ENCODE measurements around the gene RGS19. TPM values are rescaled to one million over a fixed set of nuclear protein-coding genes. Genes with fewer than 3 reads are reported as not detected.

RGS19 gene
- total RNA-seq, 4 donors from 2014 or later: 14.8 to 18.4 (median 16.2) TPM

DNA sequence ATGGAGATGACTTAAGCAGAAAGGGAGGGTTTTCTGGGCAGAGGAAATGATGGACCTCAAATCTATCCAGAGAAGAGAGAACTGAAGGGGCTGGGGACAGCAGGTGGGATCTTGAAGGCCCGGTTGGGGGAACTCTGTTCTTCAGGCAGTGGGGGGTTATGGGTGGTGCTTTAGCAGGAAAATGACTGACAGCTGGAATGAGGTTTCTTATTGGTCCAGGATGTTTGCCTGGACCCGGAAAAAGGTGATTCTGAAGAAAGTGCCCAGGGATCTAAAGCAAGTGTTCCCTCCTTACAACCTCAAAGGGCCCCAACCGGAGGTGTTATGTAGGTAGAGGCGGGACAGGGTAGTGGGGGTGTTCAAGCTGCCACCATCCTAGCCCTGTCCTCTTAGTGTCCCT, 16.1 kb upstream of the RGS19 start:
- TF ChIP-seq, protein P1, sequence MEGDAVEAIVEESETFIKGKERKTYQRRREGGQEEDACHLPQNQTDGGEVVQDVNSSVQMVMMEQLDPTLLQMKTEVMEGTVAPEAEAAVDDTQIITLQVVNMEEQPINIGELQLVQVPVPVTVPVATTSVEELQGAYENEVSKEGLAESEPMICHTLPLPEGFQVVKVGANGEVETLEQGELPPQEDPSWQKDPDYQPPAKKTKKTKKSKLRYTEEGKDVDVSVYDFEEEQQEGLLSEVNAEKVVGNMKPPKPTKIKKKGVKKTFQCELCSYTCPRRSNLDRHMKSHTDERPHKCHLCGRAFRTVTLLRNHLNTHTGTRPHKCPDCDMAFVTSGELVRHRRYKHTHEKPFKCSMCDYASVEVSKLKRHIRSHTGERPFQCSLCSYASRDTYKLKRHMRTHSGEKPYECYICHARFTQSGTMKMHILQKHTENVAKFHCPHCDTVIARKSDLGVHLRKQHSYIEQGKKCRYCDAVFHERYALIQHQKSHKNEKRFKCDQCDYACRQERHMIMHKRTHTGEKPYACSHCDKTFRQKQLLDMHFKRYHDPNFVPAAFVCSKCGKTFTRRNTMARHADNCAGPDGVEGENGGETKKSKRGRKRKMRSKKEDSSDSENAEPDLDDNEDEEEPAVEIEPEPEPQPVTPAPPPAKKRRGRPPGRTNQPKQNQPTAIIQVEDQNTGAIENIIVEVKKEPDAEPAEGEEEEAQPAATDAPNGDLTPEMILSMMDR (IDR thresholded peaks at IDR 0.05): no peak
- TF ChIP-seq POLR2AphosphoS5 (IDR thresholded peaks at IDR 0.05) (no peak), EP300 (IDR thresholded peaks at IDR 0.05) (no peak), POLR2A (IDR thresholded peaks at IDR 0.05) (no peak)
- peaks cover 11% of the 10 kb centered on the region for H3K27me3 ChIP-seq
- no peaks in the 10 kb centered on the region for H3K9me3 ChIP-seq
- H3K36me3 ChIP-seq: no peaks in the 10 kb centered on the region
- H3K27ac ChIP-seq: no peak overlapping the region
- no peak for DNase-seq (ENCODE audit: low spot score in 2 of 2)
- no peaks in the 10 kb centered on the region for H3K4me1 ChIP-seq
- H3K4me3 ChIP-seq: no peak overlapping the region
- WGBS: 77% methylated on average over 4 of the region's 4 CpGs

DNA sequence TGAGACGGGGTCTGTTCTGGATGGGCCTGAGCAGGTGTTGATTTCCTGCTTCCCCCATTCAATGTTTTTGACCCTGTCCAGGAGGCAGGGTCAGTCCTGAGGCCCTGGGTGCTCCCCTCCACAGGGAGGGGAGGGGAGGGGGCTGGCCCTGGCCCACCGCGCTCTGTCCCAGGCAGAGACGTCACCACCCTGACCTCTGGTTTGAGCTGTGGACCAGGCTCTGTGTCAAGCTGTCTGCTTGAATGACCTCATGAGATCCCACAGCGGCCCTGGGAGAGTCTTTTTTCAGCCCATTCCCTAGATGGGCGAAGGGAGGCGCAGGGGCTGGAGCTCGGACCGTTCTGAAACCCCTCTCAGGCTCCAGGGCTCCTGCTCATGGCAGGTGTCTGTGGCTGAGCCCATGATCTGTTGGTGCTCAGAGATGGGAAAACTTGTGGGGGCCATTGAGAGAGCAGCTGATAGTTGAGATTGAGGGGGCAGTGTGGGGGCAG, 13.7 kb upstream of the RGS19 start:
- TF ChIP-seq POLR2AphosphoS5 (IDR thresholded peaks at IDR 0.05) (no peak), EP300 (IDR thresholded peaks at IDR 0.05) (no peak), POLR2A (IDR thresholded peaks at IDR 0.05) (no peak)
- TF ChIP-seq, protein P1 (IDR thresholded peaks at IDR 0.05): no peak
- Histone ChIP-seq H3K36me3 (no peaks in the 10 kb centered on the region), H3K27me3 (peaks cover 6% of the 10 kb centered on the region), H3K27ac (no peak overlapping the region), H3K4me3 (no peak overlapping the region), H3K4me1 (no peaks in the 10 kb centered on the region), H3K9me3 (no peaks in the 10 kb centered on the region)
- no peak for DNase-seq (ENCODE audit: low spot score in 2 of 2)
- no CpG with 5 or more reads among the region's 9 CpGs for WGBS

DNA sequence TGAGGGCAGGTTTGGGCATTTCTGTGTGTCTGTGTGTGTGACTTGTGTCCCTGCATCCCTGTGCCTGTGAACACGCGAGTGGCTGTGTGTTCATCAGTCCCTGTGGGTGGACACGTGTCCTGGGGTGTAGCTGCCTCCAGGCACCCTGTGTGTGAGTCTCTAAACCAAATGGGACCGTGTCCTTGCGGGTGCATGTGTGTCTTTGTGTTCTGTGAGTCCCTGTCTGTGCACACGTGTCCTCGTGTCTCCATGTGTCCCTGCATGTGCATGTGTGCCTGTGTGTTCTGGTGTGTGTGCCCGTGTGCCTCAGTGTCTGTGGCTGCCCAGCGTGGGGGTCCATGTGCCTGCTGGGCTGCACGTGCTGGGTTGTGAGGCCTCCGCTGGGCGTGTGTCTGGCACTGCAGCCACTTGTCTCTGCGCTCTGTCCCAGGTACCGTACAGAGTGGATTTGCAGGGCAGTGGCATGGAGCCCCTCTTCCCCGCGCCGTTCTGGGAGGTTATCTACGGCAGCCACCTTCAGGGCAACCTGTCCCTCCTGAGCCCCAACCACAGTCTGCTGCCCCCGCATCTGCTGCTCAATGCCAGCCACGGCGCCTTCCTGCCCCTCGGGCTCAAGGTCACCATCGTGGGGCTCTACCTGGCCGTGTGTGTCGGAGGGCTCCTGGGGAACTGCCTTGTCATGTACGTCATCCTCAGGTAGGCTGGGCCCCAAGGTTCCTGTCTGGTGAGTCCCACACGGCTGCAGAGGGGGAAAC, 13.1 kb upstream of the RGS19 start:
- WGBS: 13% methylated on average over 7 of the region's 27 CpGs
- Histone ChIP-seq H3K9me3 (no peaks in the 10 kb centered on the region), H3K27ac (no peak overlapping the region), H3K4me3 (no peak overlapping the region), H3K4me1 (no peaks in the 10 kb centered on the region), H3K36me3 (no peaks in the 10 kb centered on the region), H3K27me3 (peaks cover 6% of the 10 kb centered on the region)
- TF ChIP-seq EP300 (IDR thresholded peaks at IDR 0.05) (no peak), POLR2AphosphoS5 (IDR thresholded peaks at IDR 0.05) (no peak), POLR2A (IDR thresholded peaks at IDR 0.05) (no peak)
- TF ChIP-seq, protein P1 (IDR thresholded peaks at IDR 0.05): no peak
- DNase-seq (ENCODE audit: low spot score in 2 of 2): no peak

DNA sequence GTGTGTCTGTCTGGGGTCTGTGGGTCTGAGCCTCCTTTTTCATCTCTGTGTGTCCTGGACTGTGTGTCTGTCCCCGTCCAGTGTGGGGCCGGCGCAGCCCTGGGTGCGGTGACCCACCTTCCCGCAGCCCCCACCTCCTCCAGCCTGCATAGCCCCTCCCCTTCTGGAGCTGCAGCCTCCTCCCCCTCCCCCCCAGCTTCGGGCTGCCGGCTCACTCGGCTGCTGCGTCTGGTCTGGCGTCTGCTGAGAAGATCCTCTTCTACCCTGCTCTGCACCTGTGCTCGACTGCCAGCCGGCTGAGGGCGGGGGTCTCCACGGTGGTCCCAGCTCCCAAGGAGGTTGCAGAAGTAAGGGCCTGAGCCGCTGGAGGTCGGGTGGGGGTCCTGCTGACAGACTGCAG, 12.5 kb upstream of the RGS19 start:
- Histone ChIP-seq H3K36me3 (no peaks in the 10 kb centered on the region), H3K9me3 (no peaks in the 10 kb centered on the region), H3K27ac (no peak overlapping the region), H3K27me3 (peaks cover 6% of the 10 kb centered on the region), H3K4me1 (no peaks in the 10 kb centered on the region), H3K4me3 (no peak overlapping the region)
- no peak for DNase-seq (ENCODE audit: low spot score in 2 of 2)
- 25% methylated on average over 8 of the region's 16 CpGs for WGBS
- TF ChIP-seq EP300 (IDR thresholded peaks at IDR 0.05) (no peak), POLR2AphosphoS5 (IDR thresholded peaks at IDR 0.05) (no peak), POLR2A (IDR thresholded peaks at IDR 0.05) (no peak)
- TF ChIP-seq, protein P1 (IDR thresholded peaks at IDR 0.05): no peak

DNA sequence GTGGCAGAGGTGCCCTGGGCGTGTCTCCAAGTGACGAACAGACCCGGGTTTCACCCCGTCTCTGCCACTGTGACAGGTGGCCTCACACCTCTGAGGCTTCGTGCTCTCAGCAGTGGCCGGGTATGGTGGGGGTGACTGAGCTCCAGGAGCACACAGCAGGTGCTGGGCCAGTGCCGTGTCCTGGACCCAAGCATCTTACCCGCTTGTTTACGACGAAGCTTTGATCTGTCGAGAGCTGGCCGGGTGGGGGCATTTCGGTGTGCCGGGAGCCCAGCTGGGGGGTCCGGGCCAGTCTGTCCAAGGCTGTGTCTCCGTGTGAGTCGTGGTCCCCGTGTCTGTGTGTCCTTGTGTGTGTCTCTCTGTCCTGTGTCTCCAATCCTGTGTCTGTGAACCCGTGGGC, 12.0 kb upstream of the RGS19 start:
- 69% methylated on average over 14 of the region's 19 CpGs for WGBS
- H3K4me1 ChIP-seq: no peaks in the 10 kb centered on the region
- TF ChIP-seq, protein P1 (IDR thresholded peaks at IDR 0.05): no peak
- TF ChIP-seq EP300 (IDR thresholded peaks at IDR 0.05) (no peak), POLR2AphosphoS5 (IDR thresholded peaks at IDR 0.05) (no peak), POLR2A (IDR thresholded peaks at IDR 0.05) (no peak)
- peaks cover 6% of the 10 kb centered on the region for H3K27me3 ChIP-seq
- no peaks in the 10 kb centered on the region for H3K9me3 ChIP-seq
- no peak overlapping the region for H3K27ac ChIP-seq
- no peak overlapping the region for H3K4me3 ChIP-seq
- DNase-seq (ENCODE audit: low spot score in 2 of 2): no peak
- H3K36me3 ChIP-seq: no peaks in the 10 kb centered on the region
